OCI-LY7 (cell line): ENCODE results near the gene PTRH1. TPM values are rescaled to one million over a fixed set of nuclear protein-coding genes. Genes with fewer than 3 reads are reported as not detected.

Experiments
- BruUV-seq: library from RNA; stranded (reverse); fragments of 400-500 nt; replicated peaks from 2 replicates; lab custom pipeline; 2021; lab: Mats Ljungman, UMichigan
- CTCF ChIA-PET: fragments of 300-600 bp; sonication (Branson Sonifier 250); formaldehyde crosslinking; loops from one replicate; lab custom pipeline; 2022; ENCODE audit warnings: antibody characterized with exemption; ENCODE audit not compliant: unreplicated experiment; lab: Charles Lee
- POLR2A ChIA-PET: fragments of 300-600 bp; sonication (Branson Sonifier 250); formaldehyde crosslinking; loops from one replicate; lab custom pipeline; 2022; ENCODE audit warnings: antibody characterized with exemption; lab: Charles Lee
- DNase-seq: peaks from one replicate; pipeline ENCODE4 v3.0.0-alpha.2; 2015; ENCODE audit warnings: low spot score
- H2AFZ ChIP-seq: fragments of 200-600 bp; sonication (generic), shearing (Covaris generic); 2 replicates; pipeline ENCODE4 v1.6.1; 2014; ENCODE audit warnings: mild to moderate bottlenecking, antibody characterized with exemption, low read length, moderate library complexity
- H3K27ac ChIP-seq: fragments of 200-600 bp; sonication (generic); 2 replicates; pipeline ENCODE4 v1.5.1; 2014; ENCODE audit warnings: mixed run types, low read depth, mild to moderate bottlenecking, moderate library complexity, low read length, inconsistent platforms; ENCODE audit not compliant: poor library complexity, severe bottlenecking
- H3K36me3 ChIP-seq: fragments of 200-600 bp; sonication (generic); 2 replicates; pipeline ENCODE4 v1.6.1; 2014; ENCODE audit warnings: mild to moderate bottlenecking, antibody characterized with exemption, low read length, moderate library complexity, mixed read lengths; ENCODE audit not compliant: insufficient read depth
- H3K4me1 ChIP-seq: fragments of 200-600 bp; sonication (generic); 2 replicates; pipeline ENCODE4 v1.5.1; 2014; ENCODE audit warnings: mild to moderate bottlenecking, low read length; ENCODE audit not compliant: insufficient read depth, poor library complexity, severe bottlenecking
- H3K4me2 ChIP-seq: fragments of 200-600 bp; sonication (generic); 2 replicates; pipeline ENCODE4 v1.6.1; 2014; ENCODE audit warnings: mild to moderate bottlenecking, low read length
- H3K4me3 ChIP-seq: fragments of 200-600 bp; sonication (generic); 2 replicates; pipeline ENCODE4 v1.5.1; 2014; ENCODE audit warnings: mild to moderate bottlenecking, low read depth, low read length; ENCODE audit not compliant: poor library complexity, severe bottlenecking
- H3K79me2 ChIP-seq: fragments of 200-600 bp; sonication (generic); 2 replicates; pipeline ENCODE4 v1.6.1; 2016; ENCODE audit warnings: low read depth, mild to moderate bottlenecking, low read length, moderate library complexity, mixed read lengths; ENCODE audit not compliant: insufficient read depth
- H3K9me2 ChIP-seq: fragments of 200-600 bp; sonication (generic); 2 replicates; pipeline ENCODE4 v1.6.1; 2016; ENCODE audit warnings: mild to moderate bottlenecking, low read length, mixed read lengths; ENCODE audit not compliant: insufficient read depth
- H3K9me3 ChIP-seq: fragments of 200-600 bp; sonication (generic); 2 replicates; pipeline ENCODE4 v1.6.1; 2014; ENCODE audit warnings: mild to moderate bottlenecking, mixed run types, low read length, mixed read lengths
- H4K20me1 ChIP-seq: fragments of 200-600 bp; sonication (generic); 2 replicates; pipeline ENCODE4 v1.6.1; 2014; ENCODE audit warnings: mild to moderate bottlenecking, antibody characterized with exemption, low read length, moderate library complexity, mixed read lengths; ENCODE audit not compliant: insufficient read depth
- CTCF ChIP-seq: fragments of 200-600 bp; sonication (generic); conservative IDR thresholded peaks from 2 replicates; pipeline ENCODE4 v1.5.1; 2014; ENCODE audit warnings: mild to moderate bottlenecking, antibody characterized with exemption, low read length, moderate library complexity, mixed read lengths
- EZH2phosphoT487 ChIP-seq: fragments of 200-600 bp; sonication (generic); IDR thresholded peaks from 2 replicates; pipeline ENCODE4 v1.6.1; 2018; ENCODE audit warnings: low read depth, borderline replicate concordance, mild to moderate bottlenecking, mixed run types, antibody characterized with exemption, low read length, moderate library complexity, mixed read lengths
- intact Hi-C: fragments of 100-400 bp; cut with micrococcal nuclease; formaldehyde crosslinking; loops from one replicate; pipeline ENCODE4 v1.10.0; 2022; ENCODE audit not compliant: unreplicated experiment
- total RNA-seq, 2 experiments: library from RNA; depleted of rRNA in 1 of 2; stranded (reverse); fragments of >200 nt in 1 of 2; shearing (Covaris generic) in 1 of 2; gene quantifications; 2 replicates each; pipeline ENCODE4 v1.2.3, GENCODE V29; 2014 to 2022

The PTRH1 gene
- total RNA-seq, 2 experiments from 2014 or later, result 8.9 to 11.1 TPM

DNA sequence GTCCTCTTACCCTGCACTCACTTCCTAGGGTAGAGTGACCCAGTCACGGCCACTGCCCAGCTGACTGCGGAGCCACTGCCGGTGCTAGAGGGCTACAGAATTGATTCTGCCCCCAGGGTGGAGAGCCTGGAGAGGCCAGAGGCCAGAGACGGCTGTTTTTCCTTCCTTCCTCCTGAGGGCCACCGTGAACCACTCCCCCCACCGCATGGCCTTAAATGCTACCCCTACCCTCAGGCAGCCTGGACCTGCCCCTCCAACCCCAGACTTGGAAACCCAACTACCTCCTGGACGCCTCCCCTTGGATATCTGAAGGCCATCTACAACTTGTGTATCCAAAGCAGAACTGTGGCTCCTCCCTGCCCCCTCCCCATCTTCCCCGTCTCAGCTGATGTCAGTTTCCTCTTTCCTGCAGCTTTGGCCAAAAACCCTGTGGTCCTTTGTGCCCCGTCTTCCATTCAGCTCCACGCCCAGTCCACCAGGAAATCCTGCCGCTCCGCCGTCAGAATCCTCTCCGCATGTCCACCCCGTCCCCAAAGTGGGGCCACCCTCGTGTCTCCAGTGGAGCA lies 46.7 kb upstream of the PTRH1 start:
- ChIA-PET POLR2A (no interaction called here), CTCF (no interaction called here)
- DNase-seq, result no peak
- no peaks in the 10 kb centered on the region for H3K9me3 ChIP-seq
- peaks cover 2% of the 10 kb centered on the region for H3K4me1 ChIP-seq
- H3K4me3 ChIP-seq, result no peak overlapping the region
- peaks cover 50% of the 10 kb centered on the region for H3K36me3 ChIP-seq
- no peak overlapping the region for H2AFZ ChIP-seq
- no peaks in the 10 kb centered on the region for H3K79me2 ChIP-seq
- H3K4me2 ChIP-seq, result no peak overlapping the region
- intact Hi-C loops, result no loop called here
- TF ChIP-seq CTCF (no peak), EZH2phosphoT487 (no peak)
- H3K27ac ChIP-seq, result no peak overlapping the region
- H4K20me1 ChIP-seq, result no peaks in the 10 kb centered on the region
- H3K9me2 ChIP-seq, result no peaks in the 10 kb centered on the region
- no TSS peak for BruUV-seq

DNA sequence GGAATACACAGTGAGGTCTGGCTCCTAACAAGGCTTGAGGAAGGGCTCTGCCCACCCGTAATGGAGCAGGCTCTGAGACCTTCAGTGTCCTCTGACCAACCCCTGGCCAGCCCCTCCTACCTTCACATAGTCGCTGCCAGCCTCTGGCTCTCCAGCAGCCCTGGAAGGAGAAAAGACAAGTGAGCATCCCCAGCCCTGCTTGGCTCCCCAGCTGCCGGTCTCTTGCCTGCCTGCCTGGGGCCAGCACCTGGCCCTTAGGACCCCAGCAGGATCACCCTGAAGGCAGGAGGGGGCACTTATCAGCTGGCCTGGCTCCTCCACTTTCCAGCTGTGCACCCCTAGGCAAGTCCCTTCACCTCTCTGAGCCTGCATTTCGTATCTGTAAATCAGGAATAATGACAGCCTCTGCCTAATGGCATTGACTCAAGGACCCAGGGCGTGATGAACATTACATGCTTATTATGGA lies 46.1 kb upstream of the PTRH1 start:
- CTCF ChIA-PET, result no interaction called here
- H3K4me2 ChIP-seq, result no peak overlapping the region

More for the DNA sequence above, 46.1 kb upstream of the PTRH1 start:
- POLR2A ChIA-PET, result no interaction called here
- Histone ChIP-seq H4K20me1 (no peaks in the 10 kb centered on the region), H3K9me2 (no peaks in the 10 kb centered on the region), H3K4me3 (no peak overlapping the region), H3K79me2 (no peaks in the 10 kb centered on the region), H3K36me3 (peaks cover 43% of the 10 kb centered on the region), H3K4me1 (no peaks in the 10 kb centered on the region), H3K9me3 (no peaks in the 10 kb centered on the region), H2AFZ (no peak overlapping the region), H3K27ac (no peak overlapping the region)
- no TSS peak for BruUV-seq
- intact Hi-C loops, result no loop called here
- DNase-seq, result no peak
- TF ChIP-seq EZH2phosphoT487, result no peak
- no peak for TF ChIP-seq CTCF
